Hepatocyte (in vitro differentiated cells): ENCODE measurements around the gene NKAIN2.

Experiments
- EZH2phosphoT487 ChIP-seq: fragments of 200-600 bp; sonication (generic); IDR thresholded peaks from one replicate; pipeline ENCODE4 v1.6.1; 2018; ENCODE audit warnings: antibody characterized with exemption, mild to moderate bottlenecking, low read depth, moderate library complexity; ENCODE audit not compliant: unreplicated experiment, severe bottlenecking
- TF ChIP-seq, protein P1 (sequence below): fragments of 200-600 bp; sonication (generic); IDR thresholded peaks from 2 replicates; pipeline ENCODE4 v1.5.1; 2016; ENCODE audit warnings: antibody characterized with exemption, mild to moderate bottlenecking; ENCODE audit not compliant: poor library complexity

DNA sequence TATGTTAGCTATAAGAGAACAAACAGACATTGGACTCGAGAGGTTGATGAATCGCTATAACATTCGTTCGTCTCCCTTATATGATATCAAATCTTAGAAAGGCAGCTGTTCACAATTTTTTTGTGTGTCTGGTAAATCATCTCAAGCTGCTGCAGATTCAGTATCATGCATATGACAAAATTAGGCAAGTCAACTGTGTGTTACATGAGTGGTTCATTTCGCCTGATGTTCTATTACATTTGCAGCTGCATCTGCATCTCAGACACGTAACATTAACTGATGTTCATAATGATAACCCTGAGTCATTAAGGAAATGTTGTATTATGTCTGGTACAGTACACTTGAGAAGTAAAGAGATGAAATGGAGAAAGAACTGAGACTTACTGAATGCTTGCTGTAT is 92.1 kb downstream of the NKAIN2 start:
- TF ChIP-seq, protein P1, sequence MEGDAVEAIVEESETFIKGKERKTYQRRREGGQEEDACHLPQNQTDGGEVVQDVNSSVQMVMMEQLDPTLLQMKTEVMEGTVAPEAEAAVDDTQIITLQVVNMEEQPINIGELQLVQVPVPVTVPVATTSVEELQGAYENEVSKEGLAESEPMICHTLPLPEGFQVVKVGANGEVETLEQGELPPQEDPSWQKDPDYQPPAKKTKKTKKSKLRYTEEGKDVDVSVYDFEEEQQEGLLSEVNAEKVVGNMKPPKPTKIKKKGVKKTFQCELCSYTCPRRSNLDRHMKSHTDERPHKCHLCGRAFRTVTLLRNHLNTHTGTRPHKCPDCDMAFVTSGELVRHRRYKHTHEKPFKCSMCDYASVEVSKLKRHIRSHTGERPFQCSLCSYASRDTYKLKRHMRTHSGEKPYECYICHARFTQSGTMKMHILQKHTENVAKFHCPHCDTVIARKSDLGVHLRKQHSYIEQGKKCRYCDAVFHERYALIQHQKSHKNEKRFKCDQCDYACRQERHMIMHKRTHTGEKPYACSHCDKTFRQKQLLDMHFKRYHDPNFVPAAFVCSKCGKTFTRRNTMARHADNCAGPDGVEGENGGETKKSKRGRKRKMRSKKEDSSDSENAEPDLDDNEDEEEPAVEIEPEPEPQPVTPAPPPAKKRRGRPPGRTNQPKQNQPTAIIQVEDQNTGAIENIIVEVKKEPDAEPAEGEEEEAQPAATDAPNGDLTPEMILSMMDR: no peak
- TF ChIP-seq EZH2phosphoT487: no peak
